Karpas-422 (cell line): Measurements from ENCODE around the gene PADI6. TPM values are rescaled to one million over a fixed set of nuclear protein-coding genes. Genes with fewer than 3 reads are reported as not detected.

Source experiments
- DNase-seq: peaks from one replicate; pipeline ENCODE4 v3.0.0-alpha.2; 2015
- H2AFZ ChIP-seq: fragments of 200-600 bp; sonication (generic); 2 replicates; pipeline ENCODE4 v1.6.1; 2014; ENCODE audit warnings: antibody characterized with exemption, low read length, mixed read lengths
- H3K27ac ChIP-seq: fragments of 200-600 bp; sonication (generic); 2 replicates; pipeline ENCODE4 v1.5.1; 2014; ENCODE audit warnings: mild to moderate bottlenecking, low read length, moderate library complexity
- H3K27me3 ChIP-seq: fragments of 200-600 bp; sonication (generic); 2 replicates; pipeline ENCODE4 v1.6.1; 2014; ENCODE audit warnings: low read length, mixed read lengths
- H3K36me3 ChIP-seq: fragments of 200-600 bp; sonication (generic); 2 replicates; pipeline ENCODE4 v1.6.1; 2014; ENCODE audit warnings: low read length, mixed read lengths; ENCODE audit not compliant: insufficient read depth
- H3K4me1 ChIP-seq: fragments of 200-600 bp; sonication (generic); 2 replicates; pipeline ENCODE4 v1.6.1; 2014; ENCODE audit warnings: mild to moderate bottlenecking, low read length, mixed read lengths
- H3K4me2 ChIP-seq: fragments of 200-600 bp; sonication (generic); 2 replicates; pipeline ENCODE4 v1.6.1; 2014; ENCODE audit warnings: low read length, low read depth, mild to moderate bottlenecking; ENCODE audit not compliant: poor library complexity, severe bottlenecking
- H3K4me3 ChIP-seq: fragments of 200-600 bp; sonication (generic); 2 replicates; pipeline ENCODE4 v1.5.1; 2014; ENCODE audit warnings: mild to moderate bottlenecking, antibody characterized with exemption, low read length, mixed read lengths
- H3K79me2 ChIP-seq: fragments of 200-600 bp; sonication (generic); 2 replicates; pipeline ENCODE4 v1.6.1; 2014; ENCODE audit warnings: mild to moderate bottlenecking, low read length, mixed read lengths
- H3K9ac ChIP-seq: fragments of 200-600 bp; sonication (generic); 2 replicates; pipeline ENCODE4 v1.6.0; 2014; ENCODE audit warnings: low read length
- H3K9me2 ChIP-seq: fragments of 200-600 bp; sonication (generic), shearing (Covaris generic); replicated peaks from 2 replicates; pipeline ENCODE4 v1.6.0; 2014; ENCODE audit warnings: mild to moderate bottlenecking, low read length, moderate library complexity; ENCODE audit not compliant: insufficient read depth
- H3K9me3 ChIP-seq: fragments of 300-700, 200-600 bp; sonication (generic); 2 replicates; pipeline ENCODE4 v1.6.1; 2014; ENCODE audit warnings: low read length, mixed read lengths
- H4K20me1 ChIP-seq: fragments of 200-600 bp; sonication (generic); 2 replicates; pipeline ENCODE4 v1.6.1; 2014; ENCODE audit warnings: mild to moderate bottlenecking, antibody characterized with exemption, low read length, low read depth; ENCODE audit not compliant: insufficient read depth
- total RNA-seq: library from RNA; depleted of rRNA; stranded (reverse); fragments of >200 nt; shearing (Covaris generic); gene quantifications from 2 replicates; pipeline ENCODE4 v1.2.3, GENCODE V29; 2014; ENCODE audit warnings: low replicate concordance; rRNA removed

PADI6 gene
- total RNA-seq, 1 experiment from 2014 or later = not detected

DNA sequence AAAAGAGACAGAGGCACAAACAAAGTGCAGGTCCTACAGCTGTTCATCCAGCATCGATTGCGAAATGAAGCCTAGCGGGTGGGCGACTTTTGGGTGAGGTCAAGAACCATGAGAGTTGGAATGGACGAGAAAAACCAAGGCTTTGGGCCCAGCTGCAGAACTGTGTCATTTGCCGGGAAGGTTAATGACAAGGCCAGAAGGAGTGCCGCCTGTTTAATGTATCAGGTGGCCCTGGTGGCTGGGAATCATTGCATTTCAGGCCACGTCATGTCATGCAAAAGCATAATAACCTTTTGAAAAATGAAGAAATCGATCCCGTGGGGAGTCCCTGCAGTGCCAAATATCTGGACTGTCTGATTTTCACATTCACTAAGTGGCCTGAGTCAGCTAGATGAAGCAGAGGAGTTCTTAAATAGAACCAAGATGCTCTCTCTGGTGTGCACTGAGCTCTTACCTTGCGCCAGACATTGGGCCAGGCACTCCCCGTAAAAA lies 75.6 kb downstream of the PADI6 start:
- no peak for DNase-seq
- Histone ChIP-seq H3K4me1 (no peaks in the 10 kb centered on the region), H3K79me2 (no peaks in the 10 kb centered on the region)

More for the DNA sequence above, 75.6 kb downstream of the PADI6 start:
- H2AFZ ChIP-seq = no peak overlapping the region
- no peak overlapping the region for H3K27ac ChIP-seq
- H3K4me2 ChIP-seq = no peak overlapping the region
- H4K20me1 ChIP-seq = no peaks in the 10 kb centered on the region
- no peaks in the 10 kb centered on the region for H3K9me2 ChIP-seq
- no peaks in the 10 kb centered on the region for H3K36me3 ChIP-seq
- no peak overlapping the region for H3K4me3 ChIP-seq
- no peaks in the 10 kb centered on the region for H3K9me3 ChIP-seq
- no peak overlapping the region for H3K9ac ChIP-seq
- H3K27me3 ChIP-seq = no peaks in the 10 kb centered on the region

Other genes with a start within 250 kb of the PADI6 start
- gene PADI1, start 167.1 kb upstream of the PADI6 start, total RNA-seq = not detected in 2 replicates
- not detected in 2 replicates for gene PADI3, start 123.1 kb upstream of the PADI6 start, total RNA-seq
- gene PADI4, start 64.0 kb upstream of the PADI6 start, total RNA-seq = not detected in 2 replicates
- gene RCC2, start 67.5 kb downstream of the PADI6 start, total RNA-seq = 84.2 and 94.5 TPM in 2 replicates
- not detected in 2 replicates for gene ARHGEF10L, start 167.5 kb downstream of the PADI6 start, total RNA-seq